Tibial nerve (tissue), 4 donors: ENCODE data around the gene ZCCHC17. TPM values are rescaled to one million over a fixed set of nuclear protein-coding genes. Genes with fewer than 3 reads are reported as not detected.

Experiments used
- DNase-seq, 2 donors: peaks; one replicate each; pipeline ENCODE4 v3.0.0-alpha.2; 2019; ENCODE audit warnings: low spot score in 2 of 2
- H3K27ac ChIP-seq, 4 donors: fragments of 200-600 bp; sonication (generic) in 3 of 4; one replicate each; pipeline ENCODE4 v1.5.1; 2017 to 2019; ENCODE audit warnings: mild to moderate bottlenecking in 1 of 4
- H3K27me3 ChIP-seq, 2 donors: fragments of 200-600 bp; sonication (generic) in 1 of 2; one replicate each; pipeline versions ENCODE4 v1.5.1 to v1.6.0; 2017 to 2019
- H3K36me3 ChIP-seq, 3 donors: fragments of 200-600 bp; sonication (generic); one replicate each; pipeline ENCODE4 v1.5.1; 2018 to 2019
- H3K4me1 ChIP-seq, 4 donors: fragments of 200-600 bp; sonication (generic) in 3 of 4; one replicate each; pipeline ENCODE4 v1.5.1; 2017 to 2019
- H3K4me3 ChIP-seq, 4 donors: fragments of 200-600 bp; sonication (generic) in 3 of 4; one replicate each; pipeline ENCODE4 v1.5.1; 2017 to 2019; ENCODE audit warnings: mild to moderate bottlenecking in 1 of 4, moderate library complexity in 1 of 4
- H3K9me3 ChIP-seq, 4 donors: fragments of 200-600 bp; sonication (generic) in 3 of 4; one replicate each; pipeline ENCODE4 v1.5.1; 2017 to 2019
- CTCF ChIP-seq, 5 experiments: fragments of 200-600 bp in 3 of 5; fragments of 450-650 bp in 2 of 5; sonication (generic) in 3 of 5; IDR thresholded peaks; one replicate each; pipeline ENCODE4 v1.5.1; 2016 to 2019; ENCODE audit warnings: antibody characterized with exemption in 5 of 5, mild to moderate bottlenecking in 3 of 5, moderate library complexity in 2 of 5
- EP300 ChIP-seq, 2 donors: sonication (generic); formaldehyde crosslinking; IDR thresholded peaks; one replicate each; pipeline ENCODE4 v1.6.1; 2017; ENCODE audit warnings: antibody characterized with exemption in 2 of 2, mild to moderate bottlenecking in 1 of 2
- POLR2A ChIP-seq, 2 donors: fragments of 450-650 bp; IDR thresholded peaks; one replicate each; pipeline ENCODE4 v1.6.1; 2017; ENCODE audit warnings: antibody characterized with exemption in 2 of 2, mild to moderate bottlenecking in 2 of 2, moderate library complexity in 2 of 2
- WGBS, 2 donors: methylation state at CpG; one replicate each; pipeline ENCODE4 v1.1.5; 2018; 5-methylcytosine and 5-hydroxymethylcytosine counted together
- total RNA-seq, 4 donors: library from RNA; depleted of rRNA; stranded (reverse); fragments of >200 nt; gene quantifications; one replicate each; pipeline ENCODE4 v1.1.0, GENCODE V29; 2016

Gene ZCCHC17
- total RNA-seq, 4 donors from 2014 or later = 14.9 to 30.4 (median 26.5) TPM

DNA sequence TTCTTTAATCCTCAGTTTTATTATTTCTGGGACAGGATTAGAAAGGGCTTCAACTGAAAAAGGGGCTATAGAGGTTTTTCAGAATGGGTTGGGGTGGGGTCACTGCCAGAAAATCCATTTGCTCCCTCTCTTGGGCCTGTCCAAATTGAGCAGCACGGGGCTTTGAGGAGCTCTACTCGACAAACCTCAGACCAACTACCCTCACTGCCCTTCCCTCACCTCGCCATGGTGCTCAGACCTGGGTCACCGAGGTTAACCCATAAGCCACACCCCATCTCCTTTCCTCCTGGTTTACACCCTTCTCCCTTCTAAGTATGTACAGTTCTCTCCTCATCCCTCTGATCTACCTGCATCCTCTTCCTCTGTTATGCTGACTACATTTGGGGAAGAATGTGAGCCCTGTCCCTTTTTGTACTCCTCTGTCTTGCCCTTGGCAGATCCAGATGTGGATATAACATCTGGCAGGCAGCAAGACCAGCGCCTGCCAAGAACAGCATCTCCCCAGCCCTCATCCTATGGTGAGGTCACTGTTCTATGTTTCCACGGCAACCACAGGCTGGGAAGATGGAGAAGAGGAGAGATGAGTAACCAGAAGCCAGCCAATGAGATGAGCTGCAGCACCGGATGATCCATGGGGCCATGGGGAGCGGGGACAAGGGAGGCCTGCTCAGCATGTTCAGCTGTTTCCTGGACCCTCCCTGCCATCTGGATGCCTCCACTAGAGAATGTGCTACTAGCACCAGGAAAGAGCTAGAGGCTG is 79.7 kb downstream of the ZCCHC17 start:
- Histone ChIP-seq H3K4me1 (peaks cover 0 to 31% (median 16%) of the 10 kb centered on the region in 4 donors), H3K27ac (no peak overlapping the region), H3K36me3 (no peaks in the 10 kb centered on the region), H3K27me3 (no peaks in the 10 kb centered on the region), H3K4me3 (no peak overlapping the region), H3K9me3 (no peaks in the 10 kb centered on the region)
- DNase-seq = no peak
- 56 to 60% methylated on average over 8 of the region's 8 CpGs for WGBS, 2 donors
- no peak for TF ChIP-seq POLR2A (IDR thresholded peaks at IDR 0.05)
- no peak for TF ChIP-seq CTCF (IDR thresholded peaks at IDR 0.05)
- TF ChIP-seq EP300 (IDR thresholded peaks at IDR 0.05) = no peak

GRCh38 chr1:31377364-31377863 is 80.6 kb downstream of the ZCCHC17 start:
- TF ChIP-seq EP300 (IDR thresholded peaks at IDR 0.05) = no peak
- no peak for TF ChIP-seq POLR2A (IDR thresholded peaks at IDR 0.05)
- TF ChIP-seq CTCF (IDR thresholded peaks at IDR 0.05) = no peak
- no peak for DNase-seq
- no peak overlapping the region for H3K4me3 ChIP-seq
- peaks cover 0 to 22% (median 8%) of the 10 kb centered on the region in 4 donors for H3K4me1 ChIP-seq
- no peak overlapping the region for H3K27ac ChIP-seq
- 89 to 90% methylated on average over 3 of the region's 3 CpGs for WGBS, 2 donors
- H3K36me3 ChIP-seq = no peaks in the 10 kb centered on the region
- H3K9me3 ChIP-seq = no peaks in the 10 kb centered on the region
- no peaks in the 10 kb centered on the region for H3K27me3 ChIP-seq

DNA sequence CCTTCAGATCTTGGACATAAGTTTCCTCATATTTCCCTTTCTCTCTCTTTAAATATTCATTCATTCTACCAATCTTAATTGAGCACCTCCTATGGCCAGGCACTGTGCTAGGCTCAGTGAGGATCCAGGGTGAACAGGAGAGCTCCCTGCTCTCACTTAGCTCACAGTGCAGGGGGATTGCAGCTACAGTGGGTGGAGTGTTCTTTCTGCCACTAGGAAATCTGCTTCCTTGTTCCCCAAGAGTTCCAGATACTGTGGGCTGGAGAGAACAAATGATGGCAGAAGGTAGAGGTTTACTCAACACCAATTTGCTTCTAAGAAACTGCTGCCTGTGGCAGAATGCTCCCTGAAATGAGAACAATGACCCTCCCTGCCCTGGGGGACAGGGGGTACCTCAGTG is 81.2 kb downstream of the ZCCHC17 start:
- no peaks in the 10 kb centered on the region for H3K9me3 ChIP-seq
- no peak overlapping the region for H3K4me3 ChIP-seq
- peaks cover 0 to 16% (median 3%) of the 10 kb centered on the region in 4 donors for H3K4me1 ChIP-seq
- no peak for DNase-seq
- no peak overlapping the region for H3K27ac ChIP-seq
- TF ChIP-seq EP300 (IDR thresholded peaks at IDR 0.05) = no peak
- no peak for TF ChIP-seq CTCF (IDR thresholded peaks at IDR 0.05)
- TF ChIP-seq POLR2A (IDR thresholded peaks at IDR 0.05) = no peak
- H3K36me3 ChIP-seq = no peaks in the 10 kb centered on the region
- no peaks in the 10 kb centered on the region for H3K27me3 ChIP-seq

DNA sequence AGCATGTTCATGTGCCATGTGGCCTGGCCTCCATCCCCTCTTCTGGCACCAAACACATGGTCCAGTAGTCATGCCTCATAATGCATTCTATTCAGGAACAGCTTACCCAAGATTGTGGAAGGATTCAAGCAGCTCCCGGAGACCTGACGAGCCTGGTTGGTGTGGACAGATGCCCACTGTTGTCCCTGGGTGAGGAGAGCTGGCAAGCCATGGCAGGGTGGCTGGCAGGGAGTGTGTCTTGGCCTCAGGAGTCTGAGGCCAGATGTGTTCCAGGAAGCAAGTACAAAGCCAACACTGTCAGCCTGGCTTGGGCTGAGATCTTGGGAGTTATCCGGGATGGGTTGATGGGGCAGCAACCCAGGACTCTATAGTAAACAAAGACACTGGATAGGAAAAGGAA is 83.3 kb downstream of the ZCCHC17 start:
- Histone ChIP-seq H3K4me3 (no peak overlapping the region), H3K36me3 (no peaks in the 10 kb centered on the region), H3K27me3 (no peaks in the 10 kb centered on the region), H3K4me1 (no peaks in the 10 kb centered on the region), H3K9me3 (no peaks in the 10 kb centered on the region), H3K27ac (no peak overlapping the region)
- WGBS, 2 donors = 47 to 66% methylated on average over 3 of the region's 3 CpGs
- TF ChIP-seq CTCF (IDR thresholded peaks at IDR 0.05) (no peak), EP300 (IDR thresholded peaks at IDR 0.05) (no peak), POLR2A (IDR thresholded peaks at IDR 0.05) (no peak)
- DNase-seq = no peak

DNA sequence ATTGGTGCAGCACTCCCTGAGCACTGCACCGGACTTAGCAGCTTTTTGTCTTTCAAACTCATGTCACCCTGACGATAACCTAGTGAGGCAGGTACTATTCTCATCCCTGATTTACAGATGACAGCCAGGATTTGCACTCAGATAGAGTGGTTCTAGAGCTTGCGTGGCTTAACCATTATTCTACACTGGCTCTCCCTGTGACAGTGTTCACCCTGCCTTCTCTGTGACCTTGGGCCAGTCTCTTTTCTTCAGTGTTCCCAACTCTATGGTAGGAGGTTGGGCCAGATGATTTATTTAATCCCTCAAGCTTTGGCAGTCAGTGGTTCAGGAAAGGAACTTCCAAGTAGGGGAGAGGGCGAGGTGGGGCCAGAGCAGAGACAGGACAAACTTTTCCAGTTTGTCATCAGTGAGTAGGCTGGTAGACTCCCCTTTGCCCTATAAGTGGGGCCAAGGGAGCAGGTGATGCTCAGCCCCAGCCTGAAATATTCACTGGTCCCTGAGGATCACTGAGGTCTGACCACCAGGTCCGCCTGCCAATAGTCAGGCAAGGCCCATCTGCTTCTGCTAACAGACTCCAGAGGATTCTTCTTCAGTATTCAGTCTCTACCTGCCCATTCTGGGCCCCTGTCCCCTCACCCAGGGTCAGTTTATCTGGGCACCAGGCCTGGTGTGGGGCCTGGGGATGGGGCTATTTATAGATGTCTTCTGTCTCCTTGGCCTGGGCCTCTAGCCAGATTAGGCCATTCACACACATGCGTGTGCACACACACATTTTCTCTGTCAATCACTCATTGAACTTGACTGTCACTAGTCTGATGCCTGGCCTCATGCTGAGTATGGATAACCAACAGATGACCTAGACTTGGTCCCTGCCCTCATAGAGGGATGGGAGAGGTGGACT is 84.8 kb downstream of the ZCCHC17 start:
- Histone ChIP-seq H3K27ac (no peak overlapping the region), H3K4me3 (no peak overlapping the region), H3K27me3 (no peaks in the 10 kb centered on the region), H3K4me1 (no peaks in the 10 kb centered on the region), H3K9me3 (no peaks in the 10 kb centered on the region), H3K36me3 (no peaks in the 10 kb centered on the region)
- 74 to 75% methylated on average over 6 of the region's 6 CpGs for WGBS, 2 donors
- no peak for DNase-seq
- TF ChIP-seq EP300 (IDR thresholded peaks at IDR 0.05) = no peak
- no peak for TF ChIP-seq POLR2A (IDR thresholded peaks at IDR 0.05)
- TF ChIP-seq CTCF (IDR thresholded peaks at IDR 0.05) = no peak
